HepG2 (cell line): ENCODE measurements around the gene ARMC2. TPM values are rescaled to one million over a fixed set of nuclear protein-coding genes. Genes with fewer than 3 reads are reported as not detected.

Experiments
- ATAC-seq: fragments of 200-7000 bp; cut with Tn5 transposase; 3 replicates; pipeline ENCODE4 v1.9.1; 2020; ENCODE audit warnings: mild to moderate bottlenecking, moderate library complexity
- BruUV-seq: library from RNA; stranded (reverse); fragments of 400-500 nt; replicated peaks from 2 replicates; lab custom pipeline; 2021; lab: Mats Ljungman, UMichigan
- CTCF ChIA-PET: fragments of 300-600 bp; formaldehyde crosslinking; extraction: SDS; loops from one replicate; lab custom pipeline; 2021; ENCODE audit warnings: low total read pairs, inconsistent platforms, low intra/inter-chr PET ratio; lab: Yijun Ruan, JAX
- POLR2A ChIA-PET: fragments of 350-600 bp; sonication (Branson Sonifier 250); formaldehyde crosslinking; loops from one replicate; lab custom pipeline; 2020; ENCODE audit warnings: antibody characterized with exemption, inconsistent platforms; lab: Yijun Ruan, JAX
- DNase-seq: peaks from one replicate; pipeline ENCODE4 v3.0.0-alpha.2; 2015; ENCODE audit warnings: low spot score
- FAIRE-seq: peaks from 3 replicates; lab custom pipeline; 2011; peaks lifted over from hg19 to GRCh38; lab: Jason Lieb, UNC
- H2AFZ ChIP-seq: one replicate; pipeline ENCODE4 v1.6.1; 2011; ENCODE audit warnings: low read length, inconsistent platforms
- H3K27ac ChIP-seq: fragments of 300-600 bp; 3 replicates; pipeline ENCODE4 v1.8.0; 2011; ENCODE audit warnings: mixed run types, mild to moderate bottlenecking, mixed read lengths, low read length, inconsistent platforms; ENCODE audit not compliant: insufficient read depth; ENCODE audit errors: extremely low read length
- H3K27me3 ChIP-seq, 2 experiments: fragments of 200-600 bp in 1 of 2; 2 replicates in 1 of 2; 3 replicates in 1 of 2; pipeline versions ENCODE4 v1.6.0 to v1.8.0; 2011; ENCODE audit warnings: low read length in 2 of 2, mild to moderate bottlenecking in 2 of 2, moderate library complexity in 2 of 2, inconsistent platforms in 1 of 2; ENCODE audit not compliant: insufficient read depth in 2 of 2, control insufficient read depth in 1 of 2
- H3K36me3 ChIP-seq, 2 experiments: fragments of 200-600 bp in 1 of 2; replicated peaks in 1 of 2; 2 replicates in 1 of 2; 3 replicates in 1 of 2; pipeline versions ENCODE4 v1.5.1 to v1.8.0; 2011; ENCODE audit warnings: low read length in 2 of 2, inconsistent platforms in 1 of 2; ENCODE audit not compliant: insufficient read depth in 2 of 2, control insufficient read depth in 1 of 2
- H3K4me1 ChIP-seq: 2 replicates; pipeline ENCODE4 v1.5.1; 2012; ENCODE audit warnings: low read length, inconsistent platforms; ENCODE audit not compliant: insufficient read depth
- H3K4me2 ChIP-seq: 2 replicates; pipeline ENCODE4 v1.6.0; 2011; ENCODE audit warnings: low read depth, low read length, inconsistent platforms
- H3K4me3 ChIP-seq, 3 experiments: fragments of 200-600 bp in 1 of 3; sonication (generic), shearing (Covaris generic) in 1 of 3; replicated peaks in 1 of 3; 2 replicates each; pipeline ENCODE4 v1.5.1; 2011 to 2016; ENCODE audit warnings: low read length in 3 of 3, inconsistent platforms in 2 of 3, low read depth in 2 of 3, mild to moderate bottlenecking in 2 of 3, control low read depth in 1 of 3, mixed read lengths in 1 of 3; ENCODE audit not compliant: insufficient read depth in 1 of 3
- H3K79me2 ChIP-seq: one replicate; pipeline ENCODE4 v1.6.1; 2011; ENCODE audit warnings: low read length, inconsistent platforms; ENCODE audit not compliant: insufficient read depth
- H3K9ac ChIP-seq: 2 replicates; pipeline ENCODE4 v1.6.0; 2011; ENCODE audit warnings: mild to moderate bottlenecking, low read depth, low read length, inconsistent platforms; ENCODE audit not compliant: insufficient read depth
- H3K9me3 ChIP-seq: 2 replicates; pipeline ENCODE4 v1.5.1; 2012; ENCODE audit warnings: mild to moderate bottlenecking, low read length
- H4K20me1 ChIP-seq: 2 replicates; pipeline ENCODE4 v1.6.0; 2011; ENCODE audit warnings: inconsistent platforms, mild to moderate bottlenecking, low read length, moderate library complexity; ENCODE audit not compliant: insufficient read depth
- AKAP8 ChIP-seq: sonication (generic); formaldehyde crosslinking; IDR thresholded peaks from 2 replicates; pipeline ENCODE4 v1.5.1; 2020; ENCODE audit warnings: mild to moderate bottlenecking, missing genetic modification reagents
- FOXK1 ChIP-seq: sonication (generic); formaldehyde crosslinking; IDR thresholded peaks from 2 replicates; pipeline ENCODE4 v1.4.0; 2020; ENCODE audit warnings: low read depth, missing genetic modification reagents, borderline replicate concordance
- MIER2 ChIP-seq: IDR thresholded peaks from 2 replicates; pipeline ENCODE4 v1.6.1; 2016; ENCODE audit warnings: missing biosample characterization, missing genetic modification reagents
- SP140L ChIP-seq: sonication (generic); formaldehyde crosslinking; IDR thresholded peaks from 2 replicates; pipeline ENCODE4 v1.4.0; 2020; ENCODE audit warnings: missing genetic modification reagents, borderline replicate concordance
- ZNF570 ChIP-seq: sonication (generic); formaldehyde crosslinking; IDR thresholded peaks from 2 replicates; pipeline ENCODE4 v1.4.0; 2020; ENCODE audit warnings: mild to moderate bottlenecking, missing genetic modification reagents, borderline replicate concordance
- ZNF687 ChIP-seq: sonication (generic); formaldehyde crosslinking; IDR thresholded peaks from 2 replicates; pipeline ENCODE4 v1.5.1; 2020; ENCODE audit warnings: mild to moderate bottlenecking, missing genetic modification reagents, moderate library complexity
- WGBS: methylation state at CpG from one replicate; pipeline ENCODE4 v1.1.6; 2017; ENCODE audit warnings: low lambda C conversion rate; 5-methylcytosine and 5-hydroxymethylcytosine counted together
- in situ Hi-C: cut with HindIII; loops from 2 replicates; pipeline ENCODE4 v1.10.0; 2017; ENCODE audit warnings: low pct_unique_long_range_greater_than_20kb; ENCODE audit not compliant: extremely low pct_ligation_motif_present
- intact Hi-C: fragments of 100-400 bp; cut with micrococcal nuclease; formaldehyde crosslinking; loops from one replicate; pipeline ENCODE4 v1.10.0; 2022; ENCODE audit not compliant: unreplicated experiment
- polyA plus RNA-seq, 8 experiments: library from polyadenylated mRNA; depleted of rRNA in 3 of 8; stranded (reverse) in 7 of 8; unstranded in 1 of 8; fragments of >200 nt; fragmentation: Illumina TruSeq in 4 of 8; extraction: Trizol in 4 of 8; gene quantifications; 2 replicates each; pipeline versions ENCODE4 v1.2.1 to v1.2.3, GENCODE V29; 2011 to 2016; ENCODE audit warnings: low read depth in 4 of 8, missing spikeins in 1 of 8, mixed read lengths in 1 of 8; ENCODE audit not compliant: insufficient read depth in 1 of 8
- total RNA-seq, 5 experiments: library from RNA; depleted of rRNA; stranded (reverse); fragments of >200 nt; fragmentation: Illumina TruSeq; extraction: Trizol; gene quantifications; 2 replicates each; pipeline ENCODE4 v1.2.3, GENCODE V29; 2016; ENCODE audit warnings: low read depth in 1 of 5
- TF ChIP-seq, protein P1 (sequence below): sonication (generic); formaldehyde crosslinking; IDR thresholded peaks from 2 replicates; pipeline ENCODE4 v1.5.0; 2020; ENCODE audit warnings: mild to moderate bottlenecking, missing genetic modification reagents
- TF ChIP-seq, protein P2 (sequence below): sonication (generic); formaldehyde crosslinking; IDR thresholded peaks from 2 replicates; pipeline ENCODE4 v1.9.0; 2021; ENCODE audit warnings: missing genetic modification reagents, borderline replicate concordance
- TF ChIP-seq, protein P3 (sequence below): sonication (generic); formaldehyde crosslinking; IDR thresholded peaks from 2 replicates; pipeline ENCODE4 v1.5.0; 2020; ENCODE audit warnings: missing genetic modification reagents

ARMC2 gene
- total and polyA plus RNA-seq, 2 of the 13 experiments (the other 11 are each of a cell fraction or from before 2014, with no cell fraction given), result 1.4 to 3.2 TPM

- TF ChIP-seq, protein P1, sequence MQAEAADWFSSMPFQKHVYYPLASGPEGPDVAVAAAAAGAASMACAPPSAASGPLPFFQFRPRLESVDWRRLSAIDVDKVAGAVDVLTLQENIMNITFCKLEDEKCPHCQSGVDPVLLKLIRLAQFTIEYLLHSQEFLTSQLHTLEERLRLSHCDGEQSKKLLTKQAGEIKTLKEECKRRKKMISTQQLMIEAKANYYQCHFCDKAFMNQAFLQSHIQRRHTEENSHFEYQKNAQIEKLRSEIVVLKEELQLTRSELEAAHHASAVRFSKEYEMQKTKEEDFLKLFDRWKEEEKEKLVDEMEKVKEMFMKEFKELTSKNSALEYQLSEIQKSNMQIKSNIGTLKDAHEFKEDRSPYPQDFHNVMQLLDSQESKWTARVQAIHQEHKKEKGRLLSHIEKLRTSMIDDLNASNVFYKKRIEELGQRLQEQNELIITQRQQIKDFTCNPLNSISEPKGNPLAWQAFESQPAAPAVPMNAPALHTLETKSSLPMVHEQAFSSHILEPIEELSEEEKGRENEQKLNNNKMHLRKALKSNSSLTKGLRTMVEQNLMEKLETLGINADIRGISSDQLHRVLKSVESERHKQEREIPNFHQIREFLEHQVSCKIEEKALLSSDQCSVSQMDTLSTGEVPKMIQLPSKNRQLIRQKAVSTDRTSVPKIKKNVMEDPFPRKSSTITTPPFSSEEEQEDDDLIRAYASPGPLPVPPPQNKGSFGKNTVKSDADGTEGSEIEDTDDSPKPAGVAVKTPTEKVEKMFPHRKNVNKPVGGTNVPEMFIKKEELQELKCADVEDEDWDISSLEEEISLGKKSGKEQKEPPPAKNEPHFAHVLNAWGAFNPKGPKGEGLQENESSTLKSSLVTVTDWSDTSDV, result no peak
- TF ChIP-seq MIER2 (CRISPR knock-in tag), result no peak
Measured at GRCh38 chr6:108884211-108885059, 36.2 kb downstream of the ARMC2 start (continued).

- no peak overlapping the region for H2AFZ ChIP-seq
- intact Hi-C loops, result no loop called here
- TF ChIP-seq ZNF570 (CRISPR knock-in tag), result no peak
- no peak for TF ChIP-seq FOXK1
- no peak for TF ChIP-seq AKAP8
- no peak for TF ChIP-seq ZNF687 (CRISPR knock-in tag)
- no peak for TF ChIP-seq SP140L (CRISPR knock-in tag)
- TF ChIP-seq, protein P2, sequence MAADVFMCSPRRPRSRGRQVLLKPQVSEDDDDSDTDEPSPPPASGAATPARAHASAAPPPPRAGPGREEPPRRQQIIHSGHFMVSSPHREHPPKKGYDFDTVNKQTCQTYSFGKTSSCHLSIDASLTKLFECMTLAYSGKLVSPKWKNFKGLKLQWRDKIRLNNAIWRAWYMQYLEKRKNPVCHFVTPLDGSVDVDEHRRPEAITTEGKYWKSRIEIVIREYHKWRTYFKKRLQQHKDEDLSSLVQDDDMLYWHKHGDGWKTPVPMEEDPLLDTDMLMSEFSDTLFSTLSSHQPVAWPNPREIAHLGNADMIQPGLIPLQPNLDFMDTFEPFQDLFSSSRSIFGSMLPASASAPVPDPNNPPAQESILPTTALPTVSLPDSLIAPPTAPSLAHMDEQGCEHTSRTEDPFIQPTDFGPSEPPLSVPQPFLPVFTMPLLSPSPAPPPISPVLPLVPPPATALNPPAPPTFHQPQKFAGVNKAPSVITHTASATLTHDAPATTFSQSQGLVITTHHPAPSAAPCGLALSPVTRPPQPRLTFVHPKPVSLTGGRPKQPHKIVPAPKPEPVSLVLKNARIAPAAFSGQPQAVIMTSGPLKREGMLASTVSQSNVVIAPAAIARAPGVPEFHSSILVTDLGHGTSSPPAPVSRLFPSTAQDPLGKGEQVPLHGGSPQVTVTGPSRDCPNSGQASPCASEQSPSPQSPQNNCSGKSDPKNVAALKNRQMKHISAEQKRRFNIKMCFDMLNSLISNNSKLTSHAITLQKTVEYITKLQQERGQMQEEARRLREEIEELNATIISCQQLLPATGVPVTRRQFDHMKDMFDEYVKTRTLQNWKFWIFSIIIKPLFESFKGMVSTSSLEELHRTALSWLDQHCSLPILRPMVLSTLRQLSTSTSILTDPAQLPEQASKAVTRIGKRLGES (CRISPR knock-in tag), result no peak
- TF ChIP-seq, protein P3, sequence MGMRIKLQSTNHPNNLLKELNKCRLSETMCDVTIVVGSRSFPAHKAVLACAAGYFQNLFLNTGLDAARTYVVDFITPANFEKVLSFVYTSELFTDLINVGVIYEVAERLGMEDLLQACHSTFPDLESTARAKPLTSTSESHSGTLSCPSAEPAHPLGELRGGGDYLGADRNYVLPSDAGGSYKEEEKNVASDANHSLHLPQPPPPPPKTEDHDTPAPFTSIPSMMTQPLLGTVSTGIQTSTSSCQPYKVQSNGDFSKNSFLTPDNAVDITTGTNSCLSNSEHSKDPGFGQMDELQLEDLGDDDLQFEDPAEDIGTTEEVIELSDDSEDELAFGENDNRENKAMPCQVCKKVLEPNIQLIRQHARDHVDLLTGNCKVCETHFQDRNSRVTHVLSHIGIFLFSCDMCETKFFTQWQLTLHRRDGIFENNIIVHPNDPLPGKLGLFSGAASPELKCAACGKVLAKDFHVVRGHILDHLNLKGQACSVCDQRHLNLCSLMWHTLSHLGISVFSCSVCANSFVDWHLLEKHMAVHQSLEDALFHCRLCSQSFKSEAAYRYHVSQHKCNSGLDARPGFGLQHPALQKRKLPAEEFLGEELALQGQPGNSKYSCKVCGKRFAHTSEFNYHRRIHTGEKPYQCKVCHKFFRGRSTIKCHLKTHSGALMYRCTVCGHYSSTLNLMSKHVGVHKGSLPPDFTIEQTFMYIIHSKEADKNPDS, result no peak
Measured at GRCh38 chr6:108888052-108888451, 39.8 kb downstream of the ARMC2 start.

More at GRCh38 chr6:108888052-108888451, 39.8 kb downstream of the ARMC2 start:
- Histone ChIP-seq H3K4me3 (no peak overlapping the region), H3K9me3 (no peaks in the 10 kb centered on the region), H3K4me2 (no peak overlapping the region), H4K20me1 (no peaks in the 10 kb centered on the region), H3K36me3 (no peaks in the 10 kb centered on the region), H3K9ac (no peak overlapping the region), H3K27me3 (no peaks in the 10 kb centered on the region), H3K4me1 (no peaks in the 10 kb centered on the region), H3K79me2 (no peaks in the 10 kb centered on the region), H3K27ac (no peak overlapping the region)
- ATAC-seq (no peak), DNase-seq (no peak), FAIRE-seq (no peak)
- in situ Hi-C loops, result loop anchor here (5.0 kb wide), 1 partner anchor 351 kb away; no protein-coding TSS in a partner anchor
- ChIA-PET POLR2A (no interaction called here), CTCF (no interaction called here)
- BruUV-seq, result no TSS peak
- 81% methylated on average over 6 of the region's 6 CpGs for WGBS
